HG02798 (cell line): ENCODE measurements around the gene PSMD3.

Experiments
- ATAC-seq: cut with Tn5 transposase; IDR thresholded peaks from one replicate; pipeline ENCODE4 v1.9.1; 2021; ENCODE audit warnings: mild to moderate bottlenecking; ENCODE audit not compliant: unreplicated experiment, poor library complexity

PSMD3 gene

DNA sequence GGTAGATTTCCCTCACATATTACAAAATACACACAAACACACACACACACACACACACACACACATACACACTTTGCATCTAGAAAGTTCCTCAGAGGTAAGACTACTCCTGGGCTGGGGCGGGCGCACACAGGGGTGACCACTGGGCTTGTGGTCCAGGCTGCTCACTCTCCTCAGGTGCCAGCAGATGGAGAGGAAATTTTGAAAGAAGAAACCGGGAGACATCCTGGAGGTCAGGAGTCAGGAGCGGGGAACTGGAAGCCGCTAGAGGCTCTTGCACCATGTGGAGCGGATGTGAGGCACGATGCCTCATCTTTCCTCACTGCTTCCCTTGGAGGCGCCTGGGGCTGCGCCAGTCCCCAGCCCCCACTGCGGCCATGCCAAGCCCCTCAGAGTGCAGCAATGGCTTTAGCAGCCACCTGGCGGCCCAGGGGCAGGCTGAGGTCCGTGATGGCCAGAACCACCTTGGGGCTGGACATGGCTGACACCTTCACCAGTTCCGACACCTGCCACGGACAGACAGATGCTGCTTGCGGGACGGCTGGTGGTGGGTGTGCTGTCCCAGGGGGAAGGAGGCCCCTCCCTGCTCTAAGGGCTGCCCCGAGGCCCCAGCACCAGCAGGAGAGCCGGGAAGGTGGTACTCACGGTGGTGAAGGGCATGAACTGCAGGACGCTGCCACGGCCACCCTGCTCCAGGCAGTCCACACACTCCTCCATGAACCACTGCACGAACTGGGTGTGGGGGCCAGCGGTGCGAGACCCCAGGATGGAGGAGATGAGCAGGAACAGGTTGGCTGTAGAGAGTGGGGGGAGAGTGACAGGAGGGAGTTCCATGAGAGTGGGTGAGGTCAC lies 38.8 kb downstream of the PSMD3 start:
- ATAC-seq: no peak

- no peak for ATAC-seq
Measured at GRCh38 chr17:40020146-40020545, 39.5 kb downstream of the PSMD3 start.

DNA sequence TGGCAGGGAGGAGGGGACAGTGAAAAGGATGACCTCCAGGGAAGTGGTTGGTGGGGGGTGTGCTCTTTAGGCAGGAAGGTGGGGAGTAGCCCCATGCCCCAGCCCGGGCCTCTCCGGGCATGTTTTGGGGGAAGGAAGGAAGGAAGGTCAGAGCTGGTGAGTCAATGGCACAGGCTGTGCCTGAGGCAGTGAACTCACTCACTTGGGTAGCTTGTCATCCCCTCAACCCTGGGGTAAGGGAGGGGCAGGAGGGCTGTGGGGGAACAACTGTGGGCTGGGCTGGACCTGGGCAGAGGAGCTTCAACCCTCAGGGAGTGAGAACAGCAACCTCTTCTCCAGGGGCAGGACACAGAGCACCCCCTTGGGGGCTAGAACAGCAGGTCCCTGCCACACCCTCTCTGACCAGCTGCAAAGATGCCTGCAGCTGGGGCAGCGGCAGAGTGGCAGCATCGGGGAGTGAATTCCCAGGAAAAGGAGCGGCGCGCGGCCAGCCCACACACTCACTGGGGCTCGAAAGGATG lies 40.9 kb downstream of the PSMD3 start:
- no peak for ATAC-seq

DNA sequence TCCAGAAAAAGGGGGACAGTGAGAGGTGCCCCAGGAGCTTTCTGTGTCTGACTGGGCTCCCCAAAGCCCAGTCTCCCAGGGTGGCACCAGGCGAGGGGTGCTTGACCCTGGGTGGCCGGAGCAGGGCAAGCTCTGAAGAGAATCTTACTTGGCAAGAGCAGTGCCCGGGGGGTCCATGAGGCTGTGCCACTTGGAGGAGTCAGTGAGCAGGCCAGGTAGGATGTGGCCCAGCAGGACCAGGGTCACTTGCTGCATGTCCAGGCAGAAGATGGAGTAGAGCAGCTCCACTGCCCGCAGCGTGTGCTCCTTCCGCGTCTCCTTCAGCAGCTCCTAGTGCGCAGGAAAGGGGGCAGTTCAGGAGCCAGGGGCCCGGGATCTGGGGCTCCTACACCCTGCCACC lies 41.9 kb downstream of the PSMD3 start:
- ATAC-seq: no peak

DNA sequence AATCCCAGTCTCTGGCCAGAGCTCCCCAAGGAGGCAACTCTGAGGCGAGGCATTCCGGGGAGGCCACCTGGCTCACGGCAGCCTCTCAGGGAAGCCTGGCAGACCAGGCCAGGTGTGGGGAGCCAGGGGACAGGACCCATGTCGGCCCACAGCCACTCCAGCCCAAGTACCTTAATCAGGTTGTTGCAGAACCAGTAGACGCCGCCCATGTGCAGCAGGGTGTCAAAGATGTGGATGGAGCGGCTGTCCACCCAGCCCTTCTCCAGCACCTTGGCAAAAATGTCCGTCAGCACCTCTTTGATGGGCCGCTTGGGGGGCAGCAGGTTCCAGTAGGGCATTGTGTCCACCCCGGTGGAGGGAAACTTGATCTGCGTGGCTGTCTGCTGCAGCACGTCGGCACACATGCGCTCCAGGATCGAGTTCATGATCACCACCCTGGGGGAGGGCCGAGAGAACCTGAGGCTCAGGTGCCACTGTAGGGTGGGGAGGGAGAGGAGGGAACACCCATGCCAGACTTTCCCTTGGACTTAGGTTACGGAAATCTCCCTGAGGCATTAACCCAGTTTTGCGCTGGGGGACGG lies 42.4 kb downstream of the PSMD3 start:
- no peak for ATAC-seq

GRCh38 chr17:40023590-40024292 lies 43.1 kb downstream of the PSMD3 start:
- ATAC-seq: no peak

DNA sequence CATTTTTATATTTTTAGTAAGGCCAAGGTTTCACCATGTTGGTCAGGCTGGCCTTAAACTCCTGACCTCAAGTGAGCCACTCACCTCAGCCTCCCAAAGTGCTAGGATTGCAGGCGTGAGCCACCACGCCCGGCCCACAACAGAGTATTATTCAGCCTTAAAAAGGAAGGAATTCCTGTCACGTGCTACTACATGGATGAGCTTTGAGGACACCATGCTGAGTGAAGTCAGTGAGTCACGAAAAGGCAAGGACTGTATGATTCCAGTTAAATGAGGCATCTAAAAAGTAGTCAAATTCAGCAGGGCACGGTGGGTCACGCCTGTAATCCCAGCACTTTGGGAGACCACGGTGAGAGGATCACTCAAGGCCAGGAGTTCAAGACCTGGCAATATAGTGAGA lies 44.3 kb downstream of the PSMD3 start:
- no peak for ATAC-seq

- no peak for ATAC-seq
Measured at GRCh38 chr17:40025559-40025958, 45.0 kb downstream of the PSMD3 start.

DNA sequence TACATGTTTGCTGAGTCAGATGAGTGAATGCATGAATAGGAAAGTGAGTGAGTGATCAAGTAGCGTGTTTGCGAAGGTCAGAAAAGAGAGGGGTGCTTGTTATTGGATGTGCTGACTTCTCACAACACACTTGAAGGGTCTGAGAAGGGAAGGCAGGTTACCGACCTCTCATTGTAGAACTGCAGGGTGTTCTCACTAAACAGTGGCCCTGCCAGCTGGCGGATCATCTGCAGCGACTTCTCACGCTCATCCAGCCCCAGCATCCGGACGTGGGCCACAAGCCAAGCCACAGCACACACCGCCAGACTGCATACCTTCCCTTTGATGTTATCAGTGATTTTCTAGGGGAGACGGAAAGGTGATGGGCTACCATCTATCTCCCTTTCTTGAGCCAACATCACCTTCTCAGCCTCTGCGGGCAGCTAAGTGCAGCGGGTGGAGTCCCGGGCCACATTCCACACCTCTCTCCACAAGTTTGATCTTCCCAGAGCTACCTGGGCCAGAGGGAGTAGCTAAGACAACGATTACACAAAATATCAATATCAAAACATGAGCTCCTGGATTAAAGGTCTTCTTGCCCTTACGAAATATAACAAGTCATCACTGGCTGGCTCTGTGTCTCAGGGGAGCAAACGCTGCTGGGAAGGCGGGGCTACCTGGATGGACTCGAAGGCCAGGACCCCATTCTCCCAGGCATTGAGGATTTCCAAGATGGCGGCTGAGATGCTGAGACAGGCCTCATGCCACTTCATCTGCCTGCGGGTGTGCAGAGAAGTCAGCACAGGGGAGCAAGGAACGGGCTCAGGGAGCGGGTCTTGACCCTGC lies 45.6 kb downstream of the PSMD3 start:
- ATAC-seq: no peak

GRCh38 chr17:40026816-40027613 lies 46.4 kb downstream of the PSMD3 start:
- ATAC-seq: peak; percentile 57

- no peak for ATAC-seq
Measured at GRCh38 chr17:40027614-40028012, 47.0 kb downstream of the PSMD3 start.

GRCh38 chr17:40028595-40028994 lies 48.0 kb downstream of the PSMD3 start:
- ATAC-seq: no peak

- no peak for ATAC-seq
Measured at GRCh38 chr17:40031706-40032105, 51.1 kb downstream of the PSMD3 start.

GRCh38 chr17:40032322-40033320 lies 52.0 kb downstream of the PSMD3 start:
- no peak for ATAC-seq

GRCh38 chr17:40033339-40033738 lies 52.7 kb downstream of the PSMD3 start:
- no peak for ATAC-seq

DNA sequence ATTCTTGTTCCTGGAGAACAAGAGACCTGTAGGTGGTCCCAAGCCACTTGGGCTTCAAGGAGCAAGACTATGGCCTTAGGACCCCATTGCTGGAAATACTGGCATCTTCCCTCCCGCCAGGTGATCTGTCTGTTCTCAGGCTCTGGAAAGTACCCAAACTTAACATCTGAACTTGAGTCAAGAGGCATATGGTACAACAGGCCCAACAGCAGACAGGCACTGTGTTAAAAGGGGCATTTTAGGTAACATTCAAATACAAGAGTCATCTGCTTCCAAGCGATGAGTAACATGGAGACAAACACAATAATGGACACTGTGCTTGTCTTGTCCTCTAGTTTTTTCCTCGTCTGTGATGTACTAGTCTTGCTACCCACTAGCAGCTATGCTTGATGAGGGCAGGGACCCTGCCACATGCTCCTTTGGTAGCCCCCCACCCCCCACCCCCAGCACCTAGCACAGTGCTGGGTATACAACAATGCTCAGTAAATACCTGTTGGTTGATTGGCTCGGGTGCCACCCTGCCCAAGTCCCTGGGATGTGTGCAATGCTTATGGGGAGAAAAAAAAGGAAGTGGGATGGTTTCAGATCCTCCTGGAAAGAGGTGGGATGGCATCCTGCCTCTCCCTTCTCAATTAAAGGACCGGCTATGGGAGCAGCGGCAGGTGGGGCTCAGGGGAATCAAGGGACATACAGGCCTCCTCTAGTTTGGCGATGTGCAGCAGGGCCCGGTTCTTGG lies 54.0 kb downstream of the PSMD3 start:
- ATAC-seq: no peak

GRCh38 chr17:40035162-40035559 lies 54.6 kb downstream of the PSMD3 start:
- ATAC-seq: no peak
